GM23338 (cell line): ENCODE results near the gene ITPR3. TPM values are rescaled to one million over a fixed set of nuclear protein-coding genes. Genes with fewer than 3 reads are reported as not detected.

Experiments used
- ATAC-seq: fragments of 200-7000 bp; cut with Tn5 transposase; 3 replicates; pipeline ENCODE4 v1.9.1; 2020
- DNase-seq: peaks from one replicate; pipeline ENCODE4 v3.0.0-alpha.2; 2015; ENCODE audit warnings: low spot score
- H2AFZ ChIP-seq: fragments of 200-600 bp; sonication (generic); 2 replicates; pipeline ENCODE4 v1.8.0; 2016; ENCODE audit warnings: antibody characterized with exemption, mild to moderate bottlenecking, moderate library complexity
- H3F3A ChIP-seq: fragments of 200-600 bp; sonication (generic); replicated peaks from 2 replicates; pipeline ENCODE4 v1.8.0; 2017; ENCODE audit warnings: antibody characterized with exemption, mixed run types, low read depth
- H3K27ac ChIP-seq: fragments of 200-600 bp; sonication (generic); 2 replicates; pipeline ENCODE4 v1.6.1; 2016; ENCODE audit warnings: low read depth
- H3K27me3 ChIP-seq: fragments of 200-600 bp; sonication (generic); 2 replicates; pipeline ENCODE4 v1.8.0; 2016; ENCODE audit warnings: mild to moderate bottlenecking, mixed run types, moderate library complexity; ENCODE audit not compliant: insufficient read depth
- H3K36me3 ChIP-seq: fragments of 200-600 bp; sonication (generic); 2 replicates; pipeline ENCODE4 v1.8.0; 2016; ENCODE audit warnings: mild to moderate bottlenecking; ENCODE audit not compliant: insufficient read depth
- H3K4me1 ChIP-seq: fragments of 200-600 bp; sonication (generic); 2 replicates; pipeline ENCODE4 v1.8.0; 2016; ENCODE audit warnings: mild to moderate bottlenecking, moderate library complexity; ENCODE audit not compliant: insufficient read depth
- H3K4me2 ChIP-seq: fragments of 200-600 bp; sonication (generic); 2 replicates; pipeline ENCODE4 v1.7.1; 2017; ENCODE audit warnings: mixed run types
- H3K4me3 ChIP-seq: fragments of 200-600 bp; sonication (generic); 2 replicates; pipeline ENCODE4 v1.6.1; 2016; ENCODE audit warnings: mixed run types
- H3K79me2 ChIP-seq: fragments of 200-600 bp; sonication (generic); replicated peaks from 2 replicates; pipeline ENCODE4 v1.8.0; 2017; ENCODE audit warnings: mild to moderate bottlenecking; ENCODE audit not compliant: insufficient read depth
- H3K9me2 ChIP-seq: fragments of 200-600 bp; sonication (generic); 2 replicates; pipeline ENCODE4 v1.8.0; 2017; ENCODE audit not compliant: insufficient read depth
- H4K20me1 ChIP-seq: fragments of 200-600 bp; sonication (generic); replicated peaks from 2 replicates; pipeline ENCODE4 v1.8.0; 2017; ENCODE audit warnings: mild to moderate bottlenecking; ENCODE audit not compliant: insufficient read depth
- H3K27ac Mint-ChIP-seq: 2 replicates; pipeline ENCODE4 v1.8.0; 2020; ENCODE audit warnings: inconsistent platforms, mild to moderate bottlenecking, moderate library complexity, mixed read lengths
- H3K27me3 Mint-ChIP-seq: 3 replicates; pipeline ENCODE4 v1.8.0; 2022; ENCODE audit warnings: low read depth, mild to moderate bottlenecking, moderate library complexity, mixed read lengths, inconsistent platforms; ENCODE audit not compliant: insufficient read depth, poor library complexity
- H3K36me3 Mint-ChIP-seq: 3 replicates; pipeline ENCODE4 v1.8.0; 2021; ENCODE audit warnings: low read depth, mild to moderate bottlenecking, inconsistent platforms, moderate library complexity, mixed read lengths
- H3K4me1 Mint-ChIP-seq: 3 replicates; pipeline ENCODE4 v1.8.0; 2020; ENCODE audit warnings: mild to moderate bottlenecking, inconsistent platforms, mixed read lengths
- H3K4me3 Mint-ChIP-seq: 3 replicates; pipeline ENCODE4 v1.8.0; 2021; ENCODE audit warnings: moderate library complexity, mild to moderate bottlenecking, inconsistent platforms, mixed read lengths
- H3K9me3 Mint-ChIP-seq: 3 replicates; pipeline ENCODE4 v1.8.0; 2020; ENCODE audit warnings: moderate library complexity, mild to moderate bottlenecking, inconsistent platforms, mixed read lengths
- ETS1 ChIP-seq: IDR thresholded peaks from 2 replicates; pipeline ENCODE4 v1.6.1; 2016; ENCODE audit warnings: antibody characterized with exemption
- EZH2 ChIP-seq: fragments of 200-600 bp; sonication (generic); IDR thresholded peaks from one replicate; pipeline ENCODE4 v1.8.0; 2017; ENCODE audit warnings: antibody characterized with exemption, mild to moderate bottlenecking, low read depth; ENCODE audit not compliant: unreplicated experiment
- EZH2phosphoT487 ChIP-seq: fragments of 200-600 bp; sonication (generic); IDR thresholded peaks from one replicate; pipeline ENCODE4 v1.8.1; 2018; ENCODE audit warnings: antibody characterized with exemption; ENCODE audit not compliant: unreplicated experiment
- JUNB ChIP-seq: IDR thresholded peaks from one replicate; pipeline ENCODE4 v1.6.1; 2016; ENCODE audit warnings: antibody characterized with exemption; ENCODE audit not compliant: unreplicated experiment
- NANOG ChIP-seq: IDR thresholded peaks from 2 replicates; pipeline ENCODE4 v1.6.1; 2016; ENCODE audit warnings: antibody characterized with exemption, borderline replicate concordance
- REST ChIP-seq: IDR thresholded peaks from one replicate; pipeline ENCODE4 v1.6.1; 2018; ENCODE audit warnings: antibody characterized with exemption; ENCODE audit not compliant: unreplicated experiment
- STAT1 ChIP-seq: IDR thresholded peaks from one replicate; pipeline ENCODE4 v1.6.1; 2016; ENCODE audit warnings: antibody characterized with exemption; ENCODE audit not compliant: unreplicated experiment
- ZNF114 ChIP-seq: fragments of 250-450 bp; sonication (Bioruptor Pico); IDR thresholded peaks from 2 replicates; pipeline ENCODE4 v1.5.0; 2020; ENCODE audit warnings: mild to moderate bottlenecking, moderate library complexity
- ZNF331 ChIP-seq: fragments of 250-450 bp; sonication (Bioruptor Pico); IDR thresholded peaks from 2 replicates; pipeline ENCODE4 v1.5.0; 2020; ENCODE audit warnings: low read depth, mild to moderate bottlenecking, moderate library complexity
- polyA plus RNA-seq: library from polyadenylated mRNA; unstranded; fragments of >200 nt; fragmentation: Nextera tagmentation; extraction: Ambion mirVana; gene quantifications from 2 replicates; pipeline ENCODE4 v1.2.1, GENCODE V29; 2016
- total RNA-seq: library from RNA; depleted of rRNA; stranded (reverse); fragments of >200 nt; shearing (Covaris generic); gene quantifications from 2 replicates; pipeline ENCODE4 v1.2.3, GENCODE V29; 2014
- TF ChIP-seq, protein P1 (sequence below): fragments of 250-450 bp; sonication (Bioruptor Pico); IDR thresholded peaks from 2 replicates; pipeline ENCODE4 v1.5.0; 2020; ENCODE audit warnings: mild to moderate bottlenecking, moderate library complexity

The ITPR3 gene
- total and polyA plus RNA-seq, 2 experiments from 2014 or later: 7.3 to 31.9 TPM

- TF ChIP-seq NANOG: no peak
- no peak for TF ChIP-seq STAT1
- no peak for TF ChIP-seq JUNB
- TF ChIP-seq EZH2: no peak
- TF ChIP-seq ZNF331 (CRISPR knock-in tag): no peak
These were observed 63.9 kb downstream of the ITPR3 start (continued) for GRCh38 chr6:33684983-33685382.

DNA sequence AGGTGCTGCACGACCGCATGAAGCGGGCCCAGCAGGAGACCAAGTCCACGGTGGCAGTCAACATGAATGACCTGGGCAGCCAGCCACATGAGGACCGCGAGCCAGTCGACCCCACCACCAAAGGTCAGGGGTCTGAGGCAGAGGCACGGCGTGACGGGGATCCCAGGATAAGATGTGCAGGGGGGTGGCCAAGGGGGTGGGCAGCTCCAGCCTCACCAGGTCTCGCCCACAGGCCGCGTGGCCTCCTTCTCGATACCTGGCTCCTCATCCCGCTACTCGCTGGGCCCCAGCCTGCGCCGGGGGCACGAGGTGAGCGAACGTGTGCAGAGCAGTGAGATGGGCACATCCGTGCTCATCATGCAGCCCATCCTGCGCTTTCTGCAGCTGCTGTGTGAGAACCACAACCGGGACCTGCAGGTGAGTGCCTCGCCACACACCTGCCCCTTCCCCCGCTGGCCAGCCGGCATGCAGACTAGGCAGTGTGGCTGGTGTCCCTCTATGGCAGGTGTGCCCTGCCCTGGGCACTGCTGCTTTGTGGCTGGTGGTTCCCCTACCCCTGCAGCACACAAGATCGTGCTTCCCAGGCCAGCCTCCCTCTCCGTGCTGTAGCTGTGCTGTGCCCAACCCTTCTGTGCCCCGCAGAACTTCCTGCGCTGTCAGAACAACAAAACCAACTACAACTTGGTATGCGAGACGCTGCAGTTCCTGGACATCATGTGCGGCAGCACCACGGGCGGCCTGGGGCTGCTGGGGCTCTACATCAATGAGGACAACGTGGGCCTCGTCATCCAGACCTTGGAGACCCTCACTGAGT lies 64.5 kb downstream of the ITPR3 start:
- H3K4me1 Mint-ChIP-seq: no peaks in the 10 kb centered on the region; the same call in 2 of the 3 replicates
- no peak overlapping the region for H3K27ac ChIP-seq

More for the DNA sequence above, 64.5 kb downstream of the ITPR3 start:
- H3K36me3 Mint-ChIP-seq: peaks cover 38% of the 10 kb centered on the region
- ATAC-seq (no peak), DNase-seq (no peak)
- Histone ChIP-seq H3K4me3 (no peak overlapping the region), H3K4me1 (no peaks in the 10 kb centered on the region), H3K27me3 (no peaks in the 10 kb centered on the region), H3K9me2 (no peaks in the 10 kb centered on the region), H3K4me2 (no peak overlapping the region), H4K20me1 (no peaks in the 10 kb centered on the region; the same call in 1 of the 2 replicates), H2AFZ (no peak overlapping the region), H3K36me3 (peaks cover 3% of the 10 kb centered on the region; the same call in 1 of the 2 replicates), H3K79me2 (no peaks in the 10 kb centered on the region), H3F3A (no peaks in the 10 kb centered on the region)
- H3K27ac Mint-ChIP-seq: no peak overlapping the region
- H3K27me3 Mint-ChIP-seq: peaks cover 9% of the 10 kb centered on the region
- no peak overlapping the region for H3K4me3 Mint-ChIP-seq
- no peak for TF ChIP-seq ZNF114 (CRISPR knock-in tag)
- TF ChIP-seq REST: no peak
- no peak for TF ChIP-seq ETS1
- no peak for TF ChIP-seq EZH2phosphoT487
- TF ChIP-seq, protein P1, sequence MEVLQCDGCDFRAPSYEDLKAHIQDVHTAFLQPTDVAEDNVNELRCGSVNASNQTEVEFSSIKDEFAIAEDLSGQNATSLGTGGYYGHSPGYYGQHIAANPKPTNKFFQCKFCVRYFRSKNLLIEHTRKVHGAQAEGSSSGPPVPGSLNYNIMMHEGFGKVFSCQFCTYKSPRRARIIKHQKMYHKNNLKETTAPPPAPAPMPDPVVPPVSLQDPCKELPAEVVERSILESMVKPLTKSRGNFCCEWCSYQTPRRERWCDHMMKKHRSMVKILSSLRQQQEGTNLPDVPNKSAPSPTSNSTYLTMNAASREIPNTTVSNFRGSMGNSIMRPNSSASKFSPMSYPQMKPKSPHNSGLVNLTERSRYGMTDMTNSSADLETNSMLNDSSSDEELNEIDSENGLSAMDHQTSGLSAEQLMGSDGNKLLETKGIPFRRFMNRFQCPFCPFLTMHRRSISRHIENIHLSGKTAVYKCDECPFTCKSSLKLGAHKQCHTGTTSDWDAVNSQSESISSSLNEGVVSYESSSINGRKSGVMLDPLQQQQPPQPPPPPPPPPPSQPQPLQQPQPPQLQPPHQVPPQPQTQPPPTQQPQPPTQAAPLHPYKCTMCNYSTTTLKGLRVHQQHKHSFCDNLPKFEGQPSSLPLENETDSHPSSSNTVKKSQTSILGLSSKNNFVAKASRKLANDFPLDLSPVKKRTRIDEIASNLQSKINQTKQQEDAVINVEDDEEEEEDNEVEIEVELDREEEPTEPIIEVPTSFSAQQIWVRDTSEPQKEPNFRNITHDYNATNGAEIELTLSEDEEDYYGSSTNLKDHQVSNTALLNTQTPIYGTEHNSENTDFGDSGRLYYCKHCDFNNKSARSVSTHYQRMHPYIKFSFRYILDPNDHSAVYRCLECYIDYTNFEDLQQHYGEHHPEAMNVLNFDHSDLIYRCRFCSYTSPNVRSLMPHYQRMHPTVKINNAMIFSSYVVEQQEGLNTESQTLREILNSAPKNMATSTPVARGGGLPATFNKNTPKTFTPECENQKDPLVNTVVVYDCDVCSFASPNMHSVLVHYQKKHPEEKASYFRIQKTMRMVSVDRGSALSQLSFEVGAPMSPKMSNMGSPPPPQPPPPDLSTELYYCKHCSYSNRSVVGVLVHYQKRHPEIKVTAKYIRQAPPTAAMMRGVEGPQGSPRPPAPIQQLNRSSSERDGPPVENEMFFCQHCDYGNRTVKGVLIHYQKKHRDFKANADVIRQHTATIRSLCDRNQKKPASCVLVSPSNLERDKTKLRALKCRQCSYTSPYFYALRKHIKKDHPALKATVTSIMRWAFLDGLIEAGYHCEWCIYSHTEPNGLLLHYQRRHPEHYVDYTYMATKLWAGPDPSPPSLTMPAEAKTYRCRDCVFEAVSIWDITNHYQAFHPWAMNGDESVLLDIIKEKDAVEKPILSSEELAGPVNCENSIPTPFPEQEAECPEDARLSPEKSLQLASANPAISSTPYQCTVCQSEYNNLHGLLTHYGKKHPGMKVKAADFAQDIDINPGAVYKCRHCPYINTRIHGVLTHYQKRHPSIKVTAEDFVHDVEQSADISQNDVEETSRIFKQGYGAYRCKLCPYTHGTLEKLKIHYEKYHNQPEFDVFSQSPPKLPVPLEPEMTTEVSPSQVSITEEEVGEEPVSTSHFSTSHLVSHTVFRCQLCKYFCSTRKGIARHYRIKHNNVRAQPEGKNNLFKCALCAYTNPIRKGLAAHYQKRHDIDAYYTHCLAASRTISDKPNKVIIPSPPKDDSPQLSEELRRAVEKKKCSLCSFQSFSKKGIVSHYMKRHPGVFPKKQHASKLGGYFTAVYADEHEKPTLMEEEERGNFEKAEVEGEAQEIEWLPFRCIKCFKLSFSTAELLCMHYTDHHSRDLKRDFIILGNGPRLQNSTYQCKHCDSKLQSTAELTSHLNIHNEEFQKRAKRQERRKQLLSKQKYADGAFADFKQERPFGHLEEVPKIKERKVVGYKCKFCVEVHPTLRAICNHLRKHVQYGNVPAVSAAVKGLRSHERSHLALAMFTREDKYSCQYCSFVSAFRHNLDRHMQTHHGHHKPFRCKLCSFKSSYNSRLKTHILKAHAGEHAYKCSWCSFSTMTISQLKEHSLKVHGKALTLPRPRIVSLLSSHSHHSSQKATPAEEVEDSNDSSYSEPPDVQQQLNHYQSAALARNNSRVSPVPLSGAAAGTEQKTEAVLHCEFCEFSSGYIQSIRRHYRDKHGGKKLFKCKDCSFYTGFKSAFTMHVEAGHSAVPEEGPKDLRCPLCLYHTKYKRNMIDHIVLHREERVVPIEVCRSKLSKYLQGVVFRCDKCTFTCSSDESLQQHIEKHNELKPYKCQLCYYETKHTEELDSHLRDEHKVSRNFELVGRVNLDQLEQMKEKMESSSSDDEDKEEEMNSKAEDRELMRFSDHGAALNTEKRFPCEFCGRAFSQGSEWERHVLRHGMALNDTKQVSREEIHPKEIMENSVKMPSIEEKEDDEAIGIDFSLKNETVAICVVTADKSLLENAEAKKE: no peak
- TF ChIP-seq ZNF331 (CRISPR knock-in tag): no peak
- no peak for TF ChIP-seq STAT1
- TF ChIP-seq NANOG: no peak
- no peaks in the 10 kb centered on the region; the same call in 2 of the 3 replicates for H3K9me3 Mint-ChIP-seq
